ENCODE results near the gene RNF126.
A peak's percentile ranks its signal among the peaks of the same experiment; 100 is the strongest.

GRCh38 chr19:676339-677105 is 13.5 kb upstream of the RNF126 start, which contains the start of gene FSTL3:
- TF ChIP-seq CTCF (conservative IDR thresholded peaks at IDR 0.05; ENCODE audit: low read depth, low read length) (no peak), RCOR1 (IDR thresholded peaks at IDR 0.05; ENCODE audit: insufficient replicate concordance, low read length) (no peak), MAFK (IDR thresholded peaks at IDR 0.05; ENCODE audit: low read depth, low read length) (no peak), MAZ (IDR thresholded peaks at IDR 0.05; ENCODE audit: borderline replicate concordance, low read depth, low read length) (peak; percentile 19; the same call in 1 of the 2 replicates), POLR2A (IDR thresholded peaks at IDR 0.05; ENCODE audit: low read depth, low read length) (peak; percentile 91), CHD1 (IDR thresholded peaks at IDR 0.05; ENCODE audit: low read depth, low read length) (no peak), RAD21 (IDR thresholded peaks at IDR 0.05; ENCODE audit: low read length) (no peak), NFE2L2 (IDR thresholded peaks at IDR 0.05; ENCODE audit: low read depth, low read length) (no peak), FOS (IDR thresholded peaks at IDR 0.05; ENCODE audit: low read depth, low read length) (no peak), BHLHE40 (IDR thresholded peaks at IDR 0.05; ENCODE audit: low read depth, low read length) (no peak)
